Hepatocyte (in vitro differentiated cells): ENCODE results near the gene AGAP1.

Experiments used
- CTCF ChIP-seq: fragments of 200-600 bp; sonication (generic); IDR thresholded peaks from 2 replicates; pipeline ENCODE4 v1.5.1; 2016; ENCODE audit warnings: antibody characterized with exemption, mild to moderate bottlenecking; ENCODE audit not compliant: poor library complexity
- EZH2 ChIP-seq: fragments of 200-600 bp; sonication (generic); IDR thresholded peaks from 2 replicates; pipeline ENCODE4 v1.6.1; 2016; ENCODE audit warnings: antibody characterized with exemption, mild to moderate bottlenecking, borderline replicate concordance
- EZH2phosphoT487 ChIP-seq: fragments of 200-600 bp; sonication (generic); IDR thresholded peaks from one replicate; pipeline ENCODE4 v1.6.1; 2018; ENCODE audit warnings: antibody characterized with exemption, mild to moderate bottlenecking, low read depth, moderate library complexity; ENCODE audit not compliant: unreplicated experiment, severe bottlenecking

- TF ChIP-seq CTCF: no peak
- no peak for TF ChIP-seq EZH2
- TF ChIP-seq EZH2phosphoT487: no peak
Measured at GRCh38 chr2:235515364-235515742, 21.5 kb downstream of the AGAP1 start.
